Activated T-cell treated with anti-CD3 and anti-CD28 coated beads for 24 hours (primary cell): Measurements from ENCODE around the gene CCL21.

ENCODE experiments used
- DNase-seq: peaks from one replicate; pipeline ENCODE4 v3.0.0-alpha.2; 2020; ENCODE audit warnings: low read depth

CCL21 gene

DNA sequence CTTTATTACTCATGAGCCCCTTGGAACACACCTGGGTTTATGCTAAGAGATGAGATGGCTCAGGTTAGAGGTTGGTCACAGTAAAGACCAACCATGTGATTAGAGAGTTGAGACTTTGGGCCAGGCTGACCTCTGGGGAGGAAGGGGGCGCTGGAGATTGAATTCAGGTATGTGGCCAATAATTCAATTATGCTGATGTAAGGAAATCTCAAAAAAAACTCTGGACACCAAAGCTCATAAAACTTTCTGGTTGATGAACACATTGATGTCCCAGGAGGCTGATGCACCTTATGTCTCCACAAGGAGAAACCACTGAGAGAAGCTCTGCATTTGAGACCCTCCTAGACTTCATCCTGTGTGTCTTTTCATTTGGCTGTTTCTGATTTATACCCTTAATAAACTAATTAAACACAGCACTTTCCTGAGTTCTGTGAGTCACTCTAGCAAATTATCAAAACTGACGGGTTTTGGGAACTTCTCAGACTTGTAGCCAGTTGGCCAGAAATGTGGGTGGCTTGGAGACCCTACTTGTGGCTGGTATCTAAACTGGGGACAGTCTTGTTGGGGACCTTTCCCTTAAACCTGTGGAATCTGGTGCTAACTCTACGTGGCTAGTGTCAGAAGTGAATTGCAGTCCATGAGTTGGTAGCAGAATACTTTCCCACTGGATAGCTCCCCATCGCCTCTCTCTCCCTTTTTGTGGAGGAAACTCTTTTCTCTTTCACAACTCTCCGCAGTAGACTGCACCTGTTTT lies 40.0 kb downstream of the CCL21 start:
- no peak for DNase-seq

DNA sequence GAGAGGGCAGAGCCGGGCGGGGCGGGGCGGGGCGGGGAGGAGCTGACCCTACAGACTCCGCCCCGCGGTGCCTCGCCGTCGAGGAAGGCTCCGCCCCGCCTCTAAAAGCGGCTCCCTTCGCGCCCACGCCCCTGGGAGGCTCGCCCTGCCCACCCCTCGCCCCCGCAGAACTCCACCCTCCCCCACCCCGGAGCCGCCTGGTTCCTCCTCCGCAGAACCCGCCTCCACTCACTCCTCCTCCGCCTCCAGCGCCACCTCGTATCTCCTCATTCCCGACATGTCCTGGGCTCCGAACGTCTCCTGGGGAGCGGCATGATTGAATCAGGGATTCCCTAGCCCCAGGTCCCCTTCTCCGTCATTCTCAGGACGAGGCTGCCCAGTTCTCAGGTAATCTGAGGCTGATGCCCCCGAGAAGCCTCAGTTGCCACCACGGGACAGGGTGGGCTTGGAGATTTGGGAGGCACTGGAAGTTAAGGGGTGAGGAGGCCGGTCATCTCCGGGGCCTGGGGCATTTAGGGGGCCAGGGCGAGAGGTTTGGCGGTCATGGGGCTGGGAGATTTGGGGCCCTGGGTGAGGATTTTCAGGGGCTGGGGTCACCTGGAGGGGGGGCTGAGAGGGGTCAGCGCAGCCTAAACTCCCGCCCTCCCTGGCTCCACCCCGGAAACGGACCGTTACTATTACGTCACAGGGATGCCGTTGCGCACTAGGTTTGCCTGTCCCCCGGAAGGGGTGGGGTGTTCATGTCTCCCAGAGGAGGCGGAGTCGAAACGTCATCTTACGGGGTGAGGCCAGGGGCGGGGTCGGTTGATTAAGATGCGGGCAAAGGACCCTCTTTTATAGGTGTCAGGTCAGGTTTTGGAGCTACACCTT lies 44.3 kb downstream of the CCL21 start:
- DNase-seq, result peak; percentile 76

DNA sequence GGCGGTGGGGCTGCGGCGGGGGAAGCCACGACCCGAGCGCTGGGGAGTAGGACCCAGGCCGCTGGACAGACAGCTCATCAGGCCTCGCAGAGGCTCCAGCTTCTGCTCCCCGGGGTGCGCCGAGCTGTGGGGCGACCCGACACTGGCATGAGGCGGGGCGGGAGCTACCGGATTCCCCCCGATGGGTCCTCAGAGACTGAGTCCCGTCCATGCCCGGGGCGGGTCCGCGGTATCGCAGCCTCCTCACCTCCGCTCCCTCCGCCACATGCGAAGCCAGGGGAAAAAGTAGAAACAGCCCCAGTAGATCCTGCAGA lies 44.9 kb downstream of the CCL21 start:
- no peak for DNase-seq

DNA sequence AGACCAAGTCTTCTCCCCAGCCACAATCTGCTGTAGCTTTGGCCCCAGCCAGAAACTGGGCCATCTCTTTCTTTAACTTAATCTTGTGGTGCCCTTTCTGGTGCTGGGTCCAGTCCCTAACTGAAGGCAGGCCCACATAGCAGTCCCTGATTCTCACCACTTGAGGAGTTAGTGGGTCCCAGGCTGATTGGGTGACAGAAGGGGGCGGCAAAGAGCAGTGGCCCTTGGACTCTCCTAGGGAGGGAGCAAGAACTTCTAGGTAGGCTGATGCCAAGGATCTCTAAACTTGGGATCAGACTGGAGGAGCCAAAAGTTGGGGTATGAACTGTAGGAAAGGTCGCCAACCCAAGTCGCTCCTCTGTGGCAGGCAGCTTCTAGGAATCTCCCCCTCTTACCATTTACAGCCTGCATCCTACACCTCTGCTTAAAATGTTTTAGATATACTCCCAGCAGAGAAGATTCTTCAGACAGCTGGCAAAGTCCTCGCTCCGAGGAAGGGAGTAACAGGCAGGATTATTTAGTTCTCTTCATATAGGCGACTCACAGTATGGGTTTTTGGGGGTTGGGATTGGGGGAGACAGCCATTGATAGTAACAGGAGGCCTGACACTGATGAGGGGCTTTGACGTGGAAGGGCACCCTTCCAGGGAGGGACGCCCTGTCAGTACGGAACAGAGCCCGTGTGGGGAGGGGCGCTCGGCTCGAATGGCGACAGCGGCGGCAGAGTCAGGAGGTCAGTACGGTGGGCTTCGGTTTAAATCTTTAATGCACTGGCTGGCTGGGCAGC lies 45.5 kb downstream of the CCL21 start:
- peak; percentile 62 for DNase-seq

DNA sequence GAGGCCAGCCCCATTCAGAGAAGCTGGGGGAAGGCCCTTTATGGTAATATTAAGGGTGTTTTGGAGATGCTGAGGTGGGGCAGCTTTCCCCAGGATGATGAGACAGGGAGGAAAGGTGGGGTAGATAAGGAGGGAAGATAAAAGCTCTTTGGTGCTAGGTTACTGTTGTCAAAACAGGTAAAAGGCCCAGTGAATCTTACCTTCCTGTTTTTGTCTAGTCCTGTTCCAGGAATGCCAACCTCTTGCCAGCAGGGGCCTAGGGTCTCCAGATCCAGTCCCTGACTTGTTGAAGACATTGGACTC lies 46.7 kb downstream of the CCL21 start:
- no peak for DNase-seq

DNA sequence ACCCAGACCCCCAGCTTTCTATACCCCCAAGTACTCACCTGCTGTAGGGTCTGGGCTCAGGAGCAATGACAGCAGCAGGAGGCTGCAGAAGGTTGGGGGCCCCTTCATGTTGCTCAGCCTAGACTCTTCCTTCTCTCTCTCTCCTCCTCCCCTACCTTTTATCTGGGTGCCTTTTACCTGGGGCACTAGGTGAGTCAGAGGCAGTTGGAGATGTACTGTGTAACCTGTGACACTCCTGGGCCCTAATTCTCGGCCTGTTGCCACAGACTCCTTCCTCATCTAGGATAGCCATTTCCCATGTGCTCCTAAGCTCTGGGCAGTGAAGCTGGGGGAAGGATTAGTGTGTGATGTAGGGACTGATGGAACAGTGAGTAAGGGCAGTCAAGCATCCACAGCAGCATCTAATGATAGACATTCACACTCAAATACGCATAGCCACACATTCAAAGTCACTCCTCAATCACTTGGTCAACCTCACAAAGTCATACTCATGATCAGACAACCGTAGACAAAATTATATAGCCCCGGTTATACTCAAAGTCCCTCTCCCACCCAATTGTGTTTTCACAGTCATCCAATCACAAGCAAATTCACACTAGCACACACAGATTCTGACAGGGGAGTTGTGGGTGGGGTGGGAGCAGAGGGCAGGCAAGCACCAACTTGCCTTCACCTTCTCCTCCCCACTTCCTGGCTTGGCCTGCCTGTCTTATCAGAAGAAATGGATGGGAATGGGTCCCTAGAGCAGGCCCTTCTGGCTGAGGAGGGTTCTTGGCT lies 47.2 kb downstream of the CCL21 start, which contains the start of gene CCL27:
CCL27 (minus strand) TSS at position 132 of the 777 bp plus-strand sequence; CDS start at position 108, 24 bp downstream.
- DNase-seq, result no peak

DNA sequence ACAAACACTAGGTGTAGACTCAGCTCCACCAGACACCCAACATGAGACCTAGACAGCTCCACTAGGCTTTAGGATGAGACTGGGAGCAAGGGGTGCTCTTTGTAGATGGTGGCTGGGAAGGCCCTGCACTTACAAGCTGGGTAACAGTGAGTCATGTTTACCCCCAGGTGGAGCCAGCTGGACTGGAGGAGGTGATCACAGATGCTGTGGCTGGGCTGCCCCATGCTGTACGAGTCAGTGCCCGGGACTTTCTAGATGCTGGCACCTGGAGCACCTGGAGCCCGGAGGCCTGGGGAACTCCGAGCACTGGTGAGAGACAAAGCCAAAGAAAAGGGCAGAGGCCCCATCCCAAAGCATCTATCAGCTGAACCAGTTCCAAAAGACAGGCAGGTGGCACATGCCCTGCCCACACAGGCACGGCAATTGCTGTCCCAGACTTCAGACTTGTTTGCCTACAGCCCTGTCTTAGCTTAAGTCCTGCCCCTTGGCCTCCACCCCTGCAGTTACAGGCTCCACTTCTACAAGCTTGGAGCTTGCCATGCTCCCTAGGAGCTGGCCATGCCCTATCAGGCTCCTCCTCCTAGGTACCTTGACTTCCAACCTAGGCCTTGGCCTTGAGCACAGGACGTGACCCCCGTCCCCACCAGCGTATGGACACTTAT lies 50.2 kb downstream of the CCL21 start:
- DNase-seq, result no peak
